PC-9 (cell line): Measurements from ENCODE around the gene FAM174B. TPM values are rescaled to one million over a fixed set of nuclear protein-coding genes. Genes with fewer than 3 reads are reported as not detected.

Experiments used
- BruUV-seq: library from RNA; stranded (reverse); fragments of 400-500 nt; replicated peaks from 2 replicates; lab custom pipeline; 2021; lab: Mats Ljungman, UMichigan
- CTCF ChIA-PET: fragments of 300-600 bp; sonication (Branson Sonifier 250); formaldehyde crosslinking; loops from one replicate; lab custom pipeline; 2022; ENCODE audit warnings: antibody characterized with exemption; lab: Charles Lee
- POLR2A ChIA-PET: fragments of 300-600 bp; sonication (Branson Sonifier 250); formaldehyde crosslinking; loops from one replicate; lab custom pipeline; 2022; ENCODE audit warnings: antibody characterized with exemption; ENCODE audit not compliant: unreplicated experiment; lab: Charles Lee
- DNase-seq, 2 experiments: peaks; one replicate each; pipeline versions ENCODE4 v3.0.0 to v3.0.0-alpha.2; 2015 to 2022; ENCODE audit warnings: mixed read lengths in 1 of 2
- H2AFZ ChIP-seq: fragments of 200-600 bp; sonication (generic); 2 replicates; pipeline ENCODE4 v1.8.1; 2017; ENCODE audit warnings: antibody characterized with exemption
- H3F3A ChIP-seq: fragments of 200-600 bp; sonication (generic); 2 replicates; pipeline ENCODE4 v1.8.1; 2017; ENCODE audit warnings: antibody characterized with exemption, mild to moderate bottlenecking, low read depth; ENCODE audit not compliant: insufficient read depth
- H3K27ac ChIP-seq: fragments of 200-600 bp; sonication (generic); 2 replicates; pipeline ENCODE4 v1.6.1; 2016; ENCODE audit warnings: mixed run types
- H3K27me3 ChIP-seq: fragments of 200-600 bp; sonication (generic); 2 replicates; pipeline ENCODE4 v1.6.1; 2016; ENCODE audit warnings: low read depth, mixed run types; ENCODE audit not compliant: insufficient read depth
- H3K36me3 ChIP-seq: fragments of 200-600 bp; sonication (generic); 2 replicates; pipeline ENCODE4 v1.6.1; 2016; ENCODE audit warnings: low read depth, mixed run types
- H3K4me1 ChIP-seq: fragments of 200-600 bp; sonication (generic); replicated peaks from 2 replicates; pipeline ENCODE4 v1.6.1; 2016; ENCODE audit warnings: mixed run types; ENCODE audit not compliant: insufficient read depth
- H3K4me2 ChIP-seq: fragments of 200-600 bp; sonication (generic); 2 replicates; pipeline ENCODE4 v1.6.1; 2017; ENCODE audit warnings: mixed run types
- H3K4me3 ChIP-seq: fragments of 200-600 bp; sonication (generic); 2 replicates; pipeline ENCODE4 v1.6.1; 2016; ENCODE audit warnings: mixed run types
- H3K79me2 ChIP-seq: fragments of 200-600 bp; sonication (generic); 2 replicates; pipeline ENCODE4 v1.6.1; 2017; ENCODE audit warnings: low read depth, mixed run types
- H3K9me2 ChIP-seq: fragments of 200-600 bp; sonication (generic); 2 replicates; pipeline ENCODE4 v1.8.1; 2017; ENCODE audit warnings: mild to moderate bottlenecking; ENCODE audit not compliant: insufficient read depth
- H3K9me3 ChIP-seq: fragments of 200-600 bp; sonication (generic); 2 replicates; pipeline ENCODE4 v1.8.1; 2016; ENCODE audit warnings: low read depth; ENCODE audit not compliant: insufficient read depth
- H4K20me1 ChIP-seq: fragments of 200-600 bp; sonication (generic); 2 replicates; pipeline ENCODE4 v1.8.1; 2017; ENCODE audit not compliant: insufficient read depth
- EZH2 ChIP-seq: fragments of 200-600 bp; sonication (generic); IDR thresholded peaks from 2 replicates; pipeline ENCODE4 v1.8.0; 2017; ENCODE audit warnings: antibody characterized with exemption, low read depth
- intact Hi-C: fragments of 100-400 bp; cut with micrococcal nuclease; formaldehyde crosslinking; loops from one replicate; pipeline ENCODE4 v1.10.0; 2022; ENCODE audit not compliant: unreplicated experiment
- total RNA-seq: library from RNA; stranded (reverse); gene quantifications from 2 replicates; pipeline ENCODE4 v1.2.3, GENCODE V29; 2021
- TF ChIP-seq, protein P1 (sequence below): fragments of 200-600 bp; sonication (generic); conservative IDR thresholded peaks from 2 replicates; pipeline ENCODE4 v1.6.1; 2017; ENCODE audit warnings: mixed run types, antibody characterized with exemption, mild to moderate bottlenecking, moderate library complexity

FAM174B gene
- total RNA-seq, 1 experiment from 2014 or later: 90.3 TPM

DNA sequence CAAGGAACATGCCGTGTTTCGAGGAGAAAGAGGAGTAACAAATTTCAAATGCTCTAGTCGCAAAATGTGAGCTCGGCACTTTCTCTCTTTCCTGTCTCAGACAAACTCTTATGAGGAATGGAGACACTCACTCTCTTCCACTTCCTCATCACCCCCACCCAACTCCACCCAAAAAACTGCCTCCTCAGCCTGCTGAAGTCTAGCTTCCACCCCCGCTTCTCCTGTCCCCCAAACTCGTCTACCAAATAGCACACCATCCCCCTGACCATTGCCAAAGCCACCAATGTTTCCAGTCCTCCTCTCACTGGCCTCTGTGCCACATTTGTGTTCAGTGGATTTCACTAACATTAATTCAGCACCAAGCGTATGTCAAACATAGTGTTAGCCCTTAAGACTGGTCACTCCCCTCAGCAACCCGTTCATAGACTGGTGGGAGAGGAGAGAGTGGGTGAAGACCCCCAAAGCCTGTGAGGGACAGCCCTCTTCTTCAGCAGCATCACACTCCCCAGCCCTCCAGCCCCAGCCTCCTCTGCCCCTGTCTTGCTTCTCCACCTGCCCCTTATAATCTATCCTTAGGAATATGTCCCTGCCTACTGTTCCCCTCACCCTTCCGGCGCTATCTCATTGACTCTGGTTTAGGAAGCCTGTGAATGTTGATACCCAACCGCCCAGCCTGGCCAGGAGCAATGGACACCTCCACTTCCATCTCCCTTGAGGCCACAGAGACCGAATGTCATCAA, 77.3 kb downstream of the FAM174B start:
- CTCF ChIA-PET: no interaction called here
- Histone ChIP-seq H3K79me2 (no peaks in the 10 kb centered on the region), H3K4me1 (no peaks in the 10 kb centered on the region), H3K9me2 (no peaks in the 10 kb centered on the region), H4K20me1 (no peaks in the 10 kb centered on the region), H3K36me3 (no peaks in the 10 kb centered on the region), H3K4me3 (no peak overlapping the region), H2AFZ (no peak overlapping the region), H3K9me3 (no peaks in the 10 kb centered on the region), H3K27me3 (no peaks in the 10 kb centered on the region), H3K27ac (no peak overlapping the region), H3K4me2 (no peak overlapping the region), H3F3A (no peaks in the 10 kb centered on the region)
- intact Hi-C loops: no loop called here
- no peak for DNase-seq
- TF ChIP-seq, protein P1, sequence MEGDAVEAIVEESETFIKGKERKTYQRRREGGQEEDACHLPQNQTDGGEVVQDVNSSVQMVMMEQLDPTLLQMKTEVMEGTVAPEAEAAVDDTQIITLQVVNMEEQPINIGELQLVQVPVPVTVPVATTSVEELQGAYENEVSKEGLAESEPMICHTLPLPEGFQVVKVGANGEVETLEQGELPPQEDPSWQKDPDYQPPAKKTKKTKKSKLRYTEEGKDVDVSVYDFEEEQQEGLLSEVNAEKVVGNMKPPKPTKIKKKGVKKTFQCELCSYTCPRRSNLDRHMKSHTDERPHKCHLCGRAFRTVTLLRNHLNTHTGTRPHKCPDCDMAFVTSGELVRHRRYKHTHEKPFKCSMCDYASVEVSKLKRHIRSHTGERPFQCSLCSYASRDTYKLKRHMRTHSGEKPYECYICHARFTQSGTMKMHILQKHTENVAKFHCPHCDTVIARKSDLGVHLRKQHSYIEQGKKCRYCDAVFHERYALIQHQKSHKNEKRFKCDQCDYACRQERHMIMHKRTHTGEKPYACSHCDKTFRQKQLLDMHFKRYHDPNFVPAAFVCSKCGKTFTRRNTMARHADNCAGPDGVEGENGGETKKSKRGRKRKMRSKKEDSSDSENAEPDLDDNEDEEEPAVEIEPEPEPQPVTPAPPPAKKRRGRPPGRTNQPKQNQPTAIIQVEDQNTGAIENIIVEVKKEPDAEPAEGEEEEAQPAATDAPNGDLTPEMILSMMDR: no peak
- TF ChIP-seq EZH2: no peak
- POLR2A ChIA-PET: no interaction called here
- no TSS peak for BruUV-seq

DNA sequence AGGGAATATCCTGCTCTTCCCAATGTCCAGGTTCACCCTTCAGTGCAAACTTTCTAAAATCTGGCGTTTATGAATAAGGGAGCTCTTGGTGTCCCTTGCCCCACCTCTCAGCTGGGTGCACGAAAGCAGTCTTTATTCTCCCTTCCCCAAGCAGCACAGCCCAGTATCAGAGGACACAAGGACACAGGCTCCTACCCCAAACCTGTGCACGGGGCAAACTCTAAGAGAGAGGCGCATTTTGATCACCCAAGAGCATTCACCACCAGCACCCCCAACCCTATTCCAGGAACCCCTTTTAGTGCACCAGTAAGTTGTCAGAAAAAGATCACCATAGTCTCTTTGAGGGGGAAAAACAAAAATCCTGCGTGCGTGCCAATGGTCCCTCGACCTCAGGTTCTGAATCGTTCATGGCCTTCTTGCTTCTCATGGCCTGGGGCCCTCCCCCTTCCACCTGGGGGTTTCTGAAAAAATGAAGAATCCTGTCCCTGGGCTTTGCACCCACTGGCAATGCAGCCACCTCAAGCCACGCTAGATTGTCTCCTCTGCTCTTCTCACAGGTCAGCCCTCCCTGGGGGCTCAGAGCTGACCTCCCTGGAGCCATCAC, 78.9 kb downstream of the FAM174B start:
- H3K9me2 ChIP-seq: no peaks in the 10 kb centered on the region
- no TSS peak for BruUV-seq
- POLR2A ChIA-PET: no interaction called here
- TF ChIP-seq EZH2: no peak
- TF ChIP-seq, protein P1: no peak
- peaks cover 5% of the 10 kb centered on the region; the same call in 1 of the 2 replicates for H3K27me3 ChIP-seq
- H3K9me3 ChIP-seq: no peaks in the 10 kb centered on the region
- H3K79me2 ChIP-seq: no peaks in the 10 kb centered on the region
- H3K4me2 ChIP-seq: no peak overlapping the region
- H3K27ac ChIP-seq: no peak overlapping the region
- H4K20me1 ChIP-seq: no peaks in the 10 kb centered on the region
- CTCF ChIA-PET: no interaction called here
- intact Hi-C loops: no loop called here
- no peak overlapping the region for H3K4me3 ChIP-seq
- no peak for DNase-seq
- no peak overlapping the region for H2AFZ ChIP-seq
- no peaks in the 10 kb centered on the region for H3F3A ChIP-seq
- no peaks in the 10 kb centered on the region for H3K36me3 ChIP-seq
- no peaks in the 10 kb centered on the region for H3K4me1 ChIP-seq

DNA sequence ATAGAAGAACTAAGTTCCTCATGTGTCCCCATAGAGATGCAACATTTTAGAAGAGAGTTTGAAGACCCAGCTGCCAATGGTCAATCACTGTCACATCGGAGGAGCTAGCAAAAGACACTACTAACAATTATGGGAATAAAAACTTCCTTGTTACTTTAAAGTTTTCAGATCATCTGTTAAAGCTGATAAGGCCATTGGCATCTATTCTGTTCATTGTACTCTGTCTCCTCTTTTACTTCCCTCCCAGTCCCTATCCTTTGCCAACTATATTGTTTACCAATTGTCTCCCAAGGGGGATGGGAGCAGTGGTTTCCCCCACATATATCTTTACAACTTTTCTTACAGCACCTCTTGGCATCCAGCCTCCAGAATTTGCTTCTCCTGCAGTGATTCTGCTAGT, 81.0 kb downstream of the FAM174B start:
- Histone ChIP-seq H3K9me2 (no peaks in the 10 kb centered on the region), H2AFZ (no peak overlapping the region), H3F3A (no peaks in the 10 kb centered on the region), H3K36me3 (no peaks in the 10 kb centered on the region), H4K20me1 (no peaks in the 10 kb centered on the region), H3K4me3 (no peak overlapping the region), H3K27ac (no peak overlapping the region), H3K4me1 (no peaks in the 10 kb centered on the region), H3K27me3 (peaks cover 6% of the 10 kb centered on the region; the same call in 1 of the 2 replicates), H3K9me3 (no peaks in the 10 kb centered on the region), H3K79me2 (no peaks in the 10 kb centered on the region), H3K4me2 (no peak overlapping the region)
- intact Hi-C loops: no loop called here
- CTCF ChIA-PET: no interaction called here
- TF ChIP-seq, protein P1: no peak
- no peak for TF ChIP-seq EZH2
- no TSS peak for BruUV-seq
- POLR2A ChIA-PET: no interaction called here
- no peak for DNase-seq
